NOMO-1 treated with DMSO at 0.1 percent for 48 hours (cell line): ENCODE data around the gene MRPL48.
A peak's percentile ranks its signal among the peaks of the same experiment; 100 is the strongest.
"Not testable (repeated sequence)": the region's sequence is repeated elsewhere in the genome, so short reads cannot be mapped to it uniquely, and the experiment has no call there.

Source experiments
- DNase-seq: peaks from one replicate; lab custom pipeline; 2025; ENCODE audit not compliant: unreplicated experiment; lab: John Stamatoyannopoulos, UW

The MRPL48 gene

GRCh38 chr11:73787643-73788558 lies at the start of gene MRPL48:
MRPL48 (plus strand) TSS chr11:73787874; CDS start chr11:73787972, 98 bp downstream.
- DNase-seq, result peak; percentile 95

- DNase-seq, result no peak
These were observed 44.6 kb upstream of the MRPL48 start for GRCh38 chr11:73743045-73743444.

GRCh38 chr11:73746701-73747100 lies 41.0 kb upstream of the MRPL48 start:
- DNase-seq, result no peak

GRCh38 chr11:73747762-73748161 lies 39.9 kb upstream of the MRPL48 start:
- DNase-seq, result no peak

GRCh38 chr11:73748300-73748699 lies 39.4 kb upstream of the MRPL48 start:
- DNase-seq, result no peak

GRCh38 chr11:73749118-73749517 lies 38.6 kb upstream of the MRPL48 start:
- DNase-seq, result no peak

GRCh38 chr11:73750228-73750627 lies 37.4 kb upstream of the MRPL48 start:
- DNase-seq, result peak; percentile 27

GRCh38 chr11:73750862-73751261 lies 36.8 kb upstream of the MRPL48 start:
- not testable (repeated sequence) for DNase-seq

- no peak for DNase-seq
These were observed 35.3 kb upstream of the MRPL48 start for GRCh38 chr11:73752216-73752867.

- DNase-seq, result no peak
These were observed 34.8 kb upstream of the MRPL48 start for GRCh38 chr11:73752903-73753302.

- DNase-seq, result no peak
These were observed 33.7 kb upstream of the MRPL48 start for GRCh38 chr11:73753938-73754337.

GRCh38 chr11:73755670-73756069 lies 32.0 kb upstream of the MRPL48 start:
- DNase-seq, result no peak

- DNase-seq, result peak; percentile 45
These were observed 30.1 kb upstream of the MRPL48 start for GRCh38 chr11:73757598-73757997.

- no peak for DNase-seq
These were observed 29.2 kb upstream of the MRPL48 start for GRCh38 chr11:73758451-73758850.

- DNase-seq, result no peak
These were observed 28.0 kb upstream of the MRPL48 start for GRCh38 chr11:73759610-73760134.

- DNase-seq, result no peak
These were observed 27.5 kb upstream of the MRPL48 start for GRCh38 chr11:73760135-73760678.

GRCh38 chr11:73760679-73761402 lies 26.8 kb upstream of the MRPL48 start, which contains the start of gene RAB6A:
RAB6A (minus strand) TSS chr11:73761074; CDS start chr11:73760635, 439 bp downstream.
- peak; percentile 99 for DNase-seq

GRCh38 chr11:73761403-73761945 lies 26.2 kb upstream of the MRPL48 start:
- DNase-seq, result no peak

- DNase-seq, result no peak
These were observed 24.9 kb upstream of the MRPL48 start for GRCh38 chr11:73762732-73763131.

- no peak for DNase-seq
These were observed 20.9 kb upstream of the MRPL48 start for GRCh38 chr11:73766763-73767162.

GRCh38 chr11:73770811-73771210 lies 16.9 kb upstream of the MRPL48 start:
- DNase-seq, result not testable (repeated sequence)
